Adrenal gland (tissue), 12 donors: Measurements from ENCODE around the gene G6PC1. TPM values are rescaled to one million over a fixed set of nuclear protein-coding genes. Genes with fewer than 3 reads are reported as not detected.

ENCODE experiments used
- DNase-seq, 7 donors: peaks; one replicate each; pipeline ENCODE4 v3.0.0-alpha.2; 2019 to 2020
- H3K27ac ChIP-seq, 5 donors: fragments of 200-600 bp; sonication (generic) in 4 of 5; 1 replicate in 3 of 5; 2 replicates in 2 of 5; pipeline versions ENCODE4 v1.5.1 to v1.8.0; 2016 to 2020; ENCODE audit warnings: mild to moderate bottlenecking in 1 of 5
- H3K27me3 ChIP-seq: fragments of 200-600 bp; 2 replicates; pipeline ENCODE4 v1.8.0; 2021
- H3K36me3 ChIP-seq, 2 donors: fragments of 200-600 bp; replicated peaks in 1 of 2; 1 replicate in 1 of 2; 2 replicates in 1 of 2; pipeline versions ENCODE4 v1.5.1 to v1.8.0; 2018 to 2022
- H3K4me1 ChIP-seq, 2 donors: fragments of 200-600 bp; replicated peaks in 1 of 2; 1 replicate in 1 of 2; 2 replicates in 1 of 2; pipeline versions ENCODE4 v1.5.1 to v1.8.0; 2018 to 2021
- H3K4me3 ChIP-seq, 4 donors: fragments of 200-600 bp; sonication (generic) in 3 of 4; one replicate each; pipeline ENCODE4 v1.5.1; 2016 to 2018
- H3K9me3 ChIP-seq, 3 donors: fragments of 200-600 bp; sonication (generic) in 1 of 3; replicated peaks in 1 of 3; 1 replicate in 2 of 3; 2 replicates in 1 of 3; pipeline versions ENCODE4 v1.5.1 to v1.8.0; 2016 to 2021
- POLR2A ChIP-seq, 2 donors: fragments of 450-650 bp; IDR thresholded peaks; one replicate each; pipeline ENCODE4 v1.6.1; 2017; ENCODE audit warnings: antibody characterized with exemption in 2 of 2, mild to moderate bottlenecking in 2 of 2, moderate library complexity in 1 of 2
- WGBS, 4 donors: extraction: QIAGEN DNeasy Blood & Tissue Kit in 2 of 4; methylation state at CpG; one replicate each; pipeline versions ENCODE4 v1.1.5 to v1.1.7; 2013 to 2017; 5-methylcytosine and 5-hydroxymethylcytosine counted together
- intact Hi-C, 2 donors: fragments of 100-400 bp; cut with DNase I; formaldehyde crosslinking; loops; one replicate each; pipeline versions ENCODE4 v1.14.1 to v1.15.0; 2022 to 2023
- polyA plus RNA-seq, 3 donors: library from polyadenylated mRNA; stranded (reverse); fragments of 200-250 nt in 2 of 3; fragments of 350-450 nt in 1 of 3; fragmentation: Illumina TruSeq in 1 of 3; extraction: RNeasy Lipid Tissue Mini Kit (QIAGEN cat#74804) in 1 of 3; gene quantifications; one replicate each; pipeline ENCODE4 v1.2.3, GENCODE V29; 2013 to 2014
- total RNA-seq, 9 donors: library from RNA; depleted of rRNA in 4 of 9; stranded (reverse); fragments of >200 nt in 4 of 9; fragments of 120-200 nt in 1 of 9; fragmentation: NEBNext Ultra II Directional in 1 of 9; extraction: Animal tissue kit (Norgen Biotek cat#: 25700) in 1 of 9; gene quantifications; one replicate each; pipeline versions ENCODE4 v1.1.0 to v1.2.4, GENCODE V29; 2013 to 2023
- TF ChIP-seq, protein P1 (sequence below), 6 experiments: fragments of 450-650 bp in 4 of 6; fragments of 200-600 bp in 2 of 6; sonication (generic) in 1 of 6; IDR thresholded peaks; 1 replicate in 5 of 6; 2 replicates in 1 of 6; pipeline versions ENCODE4 v1.5.1 to v1.8.0; 2016 to 2021; ENCODE audit warnings: antibody characterized with exemption in 6 of 6, mild to moderate bottlenecking in 2 of 6, moderate library complexity in 1 of 6
- donor health status: healthy with polysubstance abuse.
- donor health status: Bipolar disorder and iron deficiency.
- donor health status: DM: yes; HTN: yes; CAD: no.
- donor health status: DM: no; HTN: no; CAD: no.
- donor health status: DM: no; HTN: no; CAD: no.
- donor health status: DM: yes; HTN: yes; CAD: no.

G6PC1 gene
- total and polyA plus RNA-seq, 12 donors, result 0.09 to 0.18 (median 0.14) TPM; not detected in 8

DNA sequence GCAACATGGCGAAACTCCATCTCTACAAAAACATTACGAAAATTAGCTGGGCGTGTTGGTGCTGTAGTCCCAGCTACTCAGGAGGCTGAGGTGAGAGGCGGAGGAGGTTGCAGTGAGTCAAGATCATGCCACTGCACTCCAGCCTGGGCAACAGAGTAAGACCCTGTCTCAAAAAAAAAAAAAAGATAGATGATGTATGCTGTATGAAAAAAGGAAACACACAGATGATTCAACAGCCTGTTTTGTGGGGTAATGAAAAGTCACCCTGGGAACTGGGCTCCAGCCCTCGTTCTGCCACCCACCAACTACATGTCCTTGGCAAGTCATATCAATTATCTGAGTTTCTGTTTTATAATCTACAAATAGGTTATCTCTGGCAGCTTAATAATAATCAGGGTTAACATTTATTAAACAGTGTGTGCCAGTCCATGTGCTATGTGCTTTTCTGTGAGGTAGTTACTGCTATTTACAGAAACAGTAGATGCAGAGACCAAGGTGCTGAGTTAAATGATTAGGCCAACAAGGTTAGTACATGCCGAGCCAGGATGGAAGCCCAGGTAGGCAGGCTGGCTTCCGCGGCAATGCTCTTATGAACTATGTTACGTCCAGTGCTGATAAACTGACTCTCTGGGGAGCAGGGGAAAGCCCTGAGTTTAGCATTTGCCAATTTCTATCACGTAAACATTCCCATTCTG is 1.1 kb downstream of the G6PC1 start:
- 69 to 81% (median 76%) methylated on average over 10 of the region's 10 CpGs for WGBS, 4 donors
- no peaks in the 10 kb centered on the region for H3K4me1 ChIP-seq
- intact Hi-C loops, result no loop called here
- H3K4me3 ChIP-seq, result no peak overlapping the region
- H3K27me3 ChIP-seq, result no peaks in the 10 kb centered on the region
- H3K36me3 ChIP-seq, result no peaks in the 10 kb centered on the region
- DNase-seq, result no peak
- TF ChIP-seq, protein P1, sequence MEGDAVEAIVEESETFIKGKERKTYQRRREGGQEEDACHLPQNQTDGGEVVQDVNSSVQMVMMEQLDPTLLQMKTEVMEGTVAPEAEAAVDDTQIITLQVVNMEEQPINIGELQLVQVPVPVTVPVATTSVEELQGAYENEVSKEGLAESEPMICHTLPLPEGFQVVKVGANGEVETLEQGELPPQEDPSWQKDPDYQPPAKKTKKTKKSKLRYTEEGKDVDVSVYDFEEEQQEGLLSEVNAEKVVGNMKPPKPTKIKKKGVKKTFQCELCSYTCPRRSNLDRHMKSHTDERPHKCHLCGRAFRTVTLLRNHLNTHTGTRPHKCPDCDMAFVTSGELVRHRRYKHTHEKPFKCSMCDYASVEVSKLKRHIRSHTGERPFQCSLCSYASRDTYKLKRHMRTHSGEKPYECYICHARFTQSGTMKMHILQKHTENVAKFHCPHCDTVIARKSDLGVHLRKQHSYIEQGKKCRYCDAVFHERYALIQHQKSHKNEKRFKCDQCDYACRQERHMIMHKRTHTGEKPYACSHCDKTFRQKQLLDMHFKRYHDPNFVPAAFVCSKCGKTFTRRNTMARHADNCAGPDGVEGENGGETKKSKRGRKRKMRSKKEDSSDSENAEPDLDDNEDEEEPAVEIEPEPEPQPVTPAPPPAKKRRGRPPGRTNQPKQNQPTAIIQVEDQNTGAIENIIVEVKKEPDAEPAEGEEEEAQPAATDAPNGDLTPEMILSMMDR (IDR thresholded peaks at IDR 0.05), result no peak
- no peak for TF ChIP-seq POLR2A (IDR thresholded peaks at IDR 0.05)
- no peaks in the 10 kb centered on the region for H3K9me3 ChIP-seq
- H3K27ac ChIP-seq, result no peak overlapping the region

DNA sequence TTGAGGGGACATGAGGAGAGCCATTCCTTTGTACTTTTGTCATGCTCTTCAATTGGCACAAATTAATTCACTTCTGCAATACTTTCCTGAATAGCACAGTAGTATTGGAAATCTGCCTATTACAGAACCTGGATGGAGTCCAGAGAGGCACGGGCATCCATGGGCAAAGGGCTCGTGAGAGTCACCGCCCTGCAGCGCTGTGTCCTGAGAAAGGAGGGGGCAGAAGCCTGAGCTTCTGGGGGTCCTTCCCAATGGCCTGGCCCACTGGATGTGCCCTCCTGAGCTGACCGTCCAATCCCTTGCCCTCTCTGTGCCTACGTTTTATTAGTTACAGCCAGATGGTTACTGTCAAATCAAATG is 3.5 kb downstream of the G6PC1 start:
- Histone ChIP-seq H3K27ac (no peak overlapping the region), H3K4me1 (no peaks in the 10 kb centered on the region), H3K4me3 (no peak overlapping the region), H3K9me3 (no peaks in the 10 kb centered on the region), H3K36me3 (no peaks in the 10 kb centered on the region), H3K27me3 (no peaks in the 10 kb centered on the region)
- WGBS, 4 donors, result 47 to 89% (median 55%) methylated on average over 5 to 6 of the region's 6 CpGs
- no peak for TF ChIP-seq POLR2A (IDR thresholded peaks at IDR 0.05)
- TF ChIP-seq, protein P1 (IDR thresholded peaks at IDR 0.05), result no peak
- intact Hi-C loops, result no loop called here
- DNase-seq, result no peak

GRCh38 chr17:42906772-42907446 is 6.3 kb downstream of the G6PC1 start:
- no peak for TF ChIP-seq POLR2A (IDR thresholded peaks at IDR 0.05)
- TF ChIP-seq, protein P1 (IDR thresholded peaks at IDR 0.05), result no peak
- no peaks in the 10 kb centered on the region for H3K4me1 ChIP-seq
- 61 to 75% (median 65%) methylated on average over 8 of the region's 8 CpGs for WGBS, 4 donors

GRCh38 chr17:42908872-42909700 is 8.5 kb downstream of the G6PC1 start:
- intact Hi-C loops, result no loop called here
- no peaks in the 10 kb centered on the region for H3K9me3 ChIP-seq
- no peaks in the 10 kb centered on the region for H3K4me1 ChIP-seq
- H3K27me3 ChIP-seq, result no peaks in the 10 kb centered on the region
- DNase-seq, result no peak
- H3K4me3 ChIP-seq, result no peak overlapping the region
- no peaks in the 10 kb centered on the region for H3K36me3 ChIP-seq
- H3K27ac ChIP-seq, result no peak overlapping the region
- WGBS, 4 donors, result 71 to 77% (median 74%) methylated on average over 7 of the region's 7 CpGs
- no peak for TF ChIP-seq POLR2A (IDR thresholded peaks at IDR 0.05)
- TF ChIP-seq, protein P1 (IDR thresholded peaks at IDR 0.05), result no peak

More at GRCh38 chr17:42906772-42907446, 6.3 kb downstream of the G6PC1 start:
- H3K9me3 ChIP-seq, result no peaks in the 10 kb centered on the region
- H3K27ac ChIP-seq, result no peak overlapping the region
- intact Hi-C loops, result no loop called here
- DNase-seq, result no peak
- no peaks in the 10 kb centered on the region for H3K36me3 ChIP-seq
- no peaks in the 10 kb centered on the region for H3K27me3 ChIP-seq
- no peak overlapping the region for H3K4me3 ChIP-seq
